ENCODE results near the gene MRNIP. TPM values are rescaled to one million over a fixed set of nuclear protein-coding genes. Genes with fewer than 3 reads are reported as not detected.

The MRNIP gene
- total RNA-seq, 1 experiment from 2014 or later: 36.2 TPM

DNA sequence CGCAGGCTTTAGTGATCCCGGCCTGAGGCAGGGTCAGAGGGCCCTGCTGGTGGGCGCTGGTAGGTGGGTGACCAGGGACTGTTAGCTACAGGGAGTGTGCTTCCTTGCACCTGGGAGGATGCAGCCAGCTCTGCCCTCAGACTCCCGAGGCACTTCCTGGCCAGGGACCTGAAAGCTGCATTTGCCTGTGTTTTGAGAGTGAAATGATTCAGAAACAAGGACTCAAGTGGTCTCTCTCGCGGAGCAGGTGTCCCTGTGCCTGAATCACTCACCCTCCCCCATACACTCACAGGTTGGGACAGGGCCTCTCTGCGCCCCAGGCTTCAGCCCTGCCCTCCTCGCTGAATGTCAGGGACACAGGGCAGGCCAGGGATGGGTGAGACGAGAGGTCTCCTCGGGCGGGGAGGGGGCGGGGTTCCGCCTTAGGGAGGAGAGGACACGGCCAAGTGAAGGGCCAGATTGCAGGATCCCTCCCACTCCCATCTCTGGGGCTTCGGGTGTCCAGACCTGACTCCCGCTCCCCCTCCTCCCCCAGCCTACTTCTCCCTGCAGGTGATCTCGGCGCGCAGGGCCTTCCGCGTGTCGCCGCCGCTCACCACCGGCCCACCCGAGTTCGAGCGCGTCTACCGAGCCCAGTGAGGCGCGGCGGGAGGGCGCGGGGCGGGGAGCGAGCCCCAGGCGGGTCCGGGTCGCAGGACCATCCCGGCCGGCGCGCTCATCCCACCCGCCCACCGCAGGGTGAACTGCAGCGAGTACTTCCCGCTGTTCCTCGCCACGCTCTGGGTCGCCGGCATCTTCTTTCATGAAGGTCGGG, 63.4 kb downstream of the MRNIP start:
- BruUV-seq (replicated peaks): no TSS peak
- Histone ChIP-seq H3K79me2 (ENCODE audit: insufficient read depth, low read length) (peaks cover 11% of the 10 kb centered on the region; the same call in 1 of the 2 replicates), H4K20me1 (ENCODE audit: insufficient read depth) (no peaks in the 10 kb centered on the region), H3K4me3 (replicated peaks in 1 of 2; ENCODE audit: low read depth in 1 of 2, low read length in 2 of 2) (peak overlapping the region; percentile 65 to 84), H3K4me1 (ENCODE audit: control insufficient read depth in 1 of 2, insufficient read depth in 2 of 2, low read length in 2 of 2) (peaks cover 9 to 22% of the 10 kb centered on the region in 2 experiments; a peak in 3 of 4 replicates), H3K4me2 (ENCODE audit: low read length) (peak overlapping the region; percentile 99), H3K27ac (ENCODE audit: low read depth, low read length) (peak overlapping the region; percentile 99), H2AFZ (ENCODE audit: low read depth, low read length, poor library complexity, severe bottlenecking) (no peak overlapping the region), H3K27me3 (ENCODE audit: insufficient read depth, low read length) (no peaks in the 10 kb centered on the region), H3K9me3 (ENCODE audit: control insufficient read depth in 1 of 2, insufficient read depth in 1 of 2, low read depth in 1 of 2, low read length in 2 of 2) (no peaks in the 10 kb centered on the region), H3K36me3 (ENCODE audit: control insufficient read depth in 1 of 2, insufficient read depth in 2 of 2, low read length in 2 of 2) (peaks cover 4 to 20% of the 10 kb centered on the region in 2 experiments; a peak in 1 of 4 replicates), H3K9me2 (ENCODE audit: insufficient read depth) (no peaks in the 10 kb centered on the region), H3K9ac (ENCODE audit: low read length) (peak overlapping the region; percentile 88)
- ChIA-PET RAD21 (ENCODE audit: low non-redundant PET in 1 of 2, low total read pairs in 2 of 2, uncharacterized antibody in 2 of 2, unreplicated experiment in 2 of 2) (interaction anchor here in 1 of 2 experiments (0.5 to 0.7 kb wide), 3 partner anchors 18 to 161 kb away, joined by 3 to 4 read pairs (median 3); no protein-coding TSS in a partner anchor), CTCF (interaction anchor here (0.6 to 1.0 kb wide), 7 partner anchors 11 to 564 kb away, joined by 3 to 6 read pairs (median 3); partner anchors contain the start of gene MAML1), POLR2A (interaction anchor here (0.6 to 1.5 kb wide), 3 partner anchors 25 to 172 kb away, joined by 3 to 6 read pairs (median 4); partner anchors contain the start of genes HNRNPH1 and SQSTM1)
- no peak for DNase-seq (ENCODE audit: low read depth, low spot score)
- intact Hi-C loops (cut with micrococcal nuclease): loop anchor here (2.0 kb wide), 1 partner anchor 32 kb away; no protein-coding TSS in a partner anchor
- ATAC-seq: peak; percentile 39
- TF ChIP-seq, protein P1, sequence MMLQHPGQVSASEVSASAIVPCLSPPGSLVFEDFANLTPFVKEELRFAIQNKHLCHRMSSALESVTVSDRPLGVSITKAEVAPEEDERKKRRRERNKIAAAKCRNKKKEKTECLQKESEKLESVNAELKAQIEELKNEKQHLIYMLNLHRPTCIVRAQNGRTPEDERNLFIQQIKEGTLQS (IDR thresholded peaks at IDR 0.05): no peak
- TF ChIP-seq POLR2AphosphoS5 (IDR thresholded peaks at IDR 0.05; ENCODE audit: low read depth, low read length): peak; percentile 28; the same call in 1 of the 2 replicates

DNA sequence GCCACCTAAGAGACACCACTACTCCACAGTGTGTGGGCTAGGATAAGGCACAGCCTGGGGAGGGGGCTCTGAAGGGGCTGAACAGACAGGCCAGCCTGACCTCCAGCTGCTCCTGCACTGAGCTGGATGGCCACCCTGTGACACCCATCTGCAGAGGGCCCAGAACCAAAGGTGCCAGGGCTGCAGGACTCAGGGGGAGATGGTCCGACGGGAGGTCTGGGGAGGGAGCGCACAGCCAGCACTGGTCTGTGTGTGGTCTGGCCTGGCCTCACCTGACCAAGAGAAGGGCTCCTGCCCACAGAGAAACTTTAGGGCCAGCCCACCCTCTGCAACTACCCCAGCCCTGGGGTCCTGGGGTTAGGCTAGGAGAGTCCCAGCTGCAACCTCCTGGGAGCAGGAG, 64.0 kb downstream of the MRNIP start:
- POLR2A ChIA-PET: no interaction called here
- H3K9me3 ChIP-seq (ENCODE audit: control insufficient read depth in 1 of 2, insufficient read depth in 1 of 2, low read depth in 1 of 2, low read length in 2 of 2): no peaks in the 10 kb centered on the region
- peak overlapping the region; percentile 99 for H3K27ac ChIP-seq (ENCODE audit: low read depth, low read length)
- peaks cover under 1 to 14% of the 10 kb centered on the region in 2 experiments; a peak in 1 of 4 replicates for H3K36me3 ChIP-seq (ENCODE audit: control insufficient read depth in 1 of 2, insufficient read depth in 2 of 2, low read length in 2 of 2)
- H4K20me1 ChIP-seq (ENCODE audit: insufficient read depth): no peaks in the 10 kb centered on the region
- peak overlapping the region; percentile 99 for H3K4me2 ChIP-seq (ENCODE audit: low read length)
- no peak for ATAC-seq
- no TSS peak for BruUV-seq (replicated peaks)
- intact Hi-C loops (cut with micrococcal nuclease): loop anchor here (2.0 kb wide), 1 partner anchor 32 kb away; no protein-coding TSS in a partner anchor
- RAD21 ChIA-PET (ENCODE audit: low non-redundant PET in 1 of 2, low total read pairs in 2 of 2, uncharacterized antibody in 2 of 2, unreplicated experiment in 2 of 2): no interaction called here
- peak overlapping the region; percentile 65 to 84 for H3K4me3 ChIP-seq (replicated peaks in 1 of 2; ENCODE audit: low read depth in 1 of 2, low read length in 2 of 2)
- H3K79me2 ChIP-seq (ENCODE audit: insufficient read depth, low read length): peaks cover 11% of the 10 kb centered on the region; the same call in 1 of the 2 replicates
- CTCF ChIA-PET: no interaction called here
- H3K9me2 ChIP-seq (ENCODE audit: insufficient read depth): no peaks in the 10 kb centered on the region
- H2AFZ ChIP-seq (ENCODE audit: low read depth, low read length, poor library complexity, severe bottlenecking): no peak overlapping the region
- H3K4me1 ChIP-seq (ENCODE audit: control insufficient read depth in 1 of 2, insufficient read depth in 2 of 2, low read length in 2 of 2): peaks cover 9 to 22% of the 10 kb centered on the region in 2 experiments; a peak in 3 of 4 replicates
- DNase-seq (ENCODE audit: low read depth, low spot score): no peak
- peak overlapping the region; percentile 88 for H3K9ac ChIP-seq (ENCODE audit: low read length)
- H3K27me3 ChIP-seq (ENCODE audit: insufficient read depth, low read length): no peaks in the 10 kb centered on the region
- TF ChIP-seq, protein P2, sequence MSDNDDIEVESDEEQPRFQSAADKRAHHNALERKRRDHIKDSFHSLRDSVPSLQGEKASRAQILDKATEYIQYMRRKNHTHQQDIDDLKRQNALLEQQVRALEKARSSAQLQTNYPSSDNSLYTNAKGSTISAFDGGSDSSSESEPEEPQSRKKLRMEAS (IDR thresholded peaks at IDR 0.05): no peak
- TF ChIP-seq JUND (IDR thresholded peaks at IDR 0.05): no peak
- no peak for TF ChIP-seq EZH2phosphoT487 (IDR thresholded peaks at IDR 0.05; ENCODE audit: borderline replicate concordance)
- no peak for TF ChIP-seq ZNF274 (IDR thresholded peaks at IDR 0.05; ENCODE audit: low read depth, low read length)
- TF ChIP-seq FOSL1 (IDR thresholded peaks at IDR 0.05; ENCODE audit: low read depth): no peak
- TF ChIP-seq SP1 (IDR thresholded peaks at IDR 0.05; ENCODE audit: low read depth): no peak
- TF ChIP-seq ELF1 (IDR thresholded peaks at IDR 0.05; ENCODE audit: borderline replicate concordance, low read depth): no peak
- no peak for TF ChIP-seq POLR2A (IDR thresholded peaks at IDR 0.05; ENCODE audit: borderline replicate concordance, extremely low read depth, insufficient read depth, insufficient read length)
- TF ChIP-seq, protein P3, sequence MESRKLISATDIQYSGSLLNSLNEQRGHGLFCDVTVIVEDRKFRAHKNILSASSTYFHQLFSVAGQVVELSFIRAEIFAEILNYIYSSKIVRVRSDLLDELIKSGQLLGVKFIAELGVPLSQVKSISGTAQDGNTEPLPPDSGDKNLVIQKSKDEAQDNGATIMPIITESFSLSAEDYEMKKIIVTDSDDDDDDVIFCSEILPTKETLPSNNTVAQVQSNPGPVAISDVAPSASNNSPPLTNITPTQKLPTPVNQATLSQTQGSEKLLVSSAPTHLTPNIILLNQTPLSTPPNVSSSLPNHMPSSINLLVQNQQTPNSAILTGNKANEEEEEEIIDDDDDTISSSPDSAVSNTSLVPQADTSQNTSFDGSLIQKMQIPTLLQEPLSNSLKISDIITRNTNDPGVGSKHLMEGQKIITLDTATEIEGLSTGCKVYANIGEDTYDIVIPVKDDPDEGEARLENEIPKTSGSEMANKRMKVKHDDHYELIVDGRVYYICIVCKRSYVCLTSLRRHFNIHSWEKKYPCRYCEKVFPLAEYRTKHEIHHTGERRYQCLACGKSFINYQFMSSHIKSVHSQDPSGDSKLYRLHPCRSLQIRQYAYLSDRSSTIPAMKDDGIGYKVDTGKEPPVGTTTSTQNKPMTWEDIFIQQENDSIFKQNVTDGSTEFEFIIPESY (IDR thresholded peaks at IDR 0.05; ENCODE audit: extremely low read depth, insufficient replicate concordance, low read length): no peak
- TF ChIP-seq TCF7L2 (IDR thresholded peaks at IDR 0.05; ENCODE audit: borderline replicate concordance, extremely low read depth, insufficient read depth, insufficient read length): no peak
- TF ChIP-seq, protein P1 (IDR thresholded peaks at IDR 0.05): no peak
